Measurements from ENCODE around the gene TMEM14C.
"Not testable (repeated sequence)": the region's sequence is repeated elsewhere in the genome, so short reads cannot be mapped to it uniquely, and the experiment has no call there.

TMEM14C gene

DNA sequence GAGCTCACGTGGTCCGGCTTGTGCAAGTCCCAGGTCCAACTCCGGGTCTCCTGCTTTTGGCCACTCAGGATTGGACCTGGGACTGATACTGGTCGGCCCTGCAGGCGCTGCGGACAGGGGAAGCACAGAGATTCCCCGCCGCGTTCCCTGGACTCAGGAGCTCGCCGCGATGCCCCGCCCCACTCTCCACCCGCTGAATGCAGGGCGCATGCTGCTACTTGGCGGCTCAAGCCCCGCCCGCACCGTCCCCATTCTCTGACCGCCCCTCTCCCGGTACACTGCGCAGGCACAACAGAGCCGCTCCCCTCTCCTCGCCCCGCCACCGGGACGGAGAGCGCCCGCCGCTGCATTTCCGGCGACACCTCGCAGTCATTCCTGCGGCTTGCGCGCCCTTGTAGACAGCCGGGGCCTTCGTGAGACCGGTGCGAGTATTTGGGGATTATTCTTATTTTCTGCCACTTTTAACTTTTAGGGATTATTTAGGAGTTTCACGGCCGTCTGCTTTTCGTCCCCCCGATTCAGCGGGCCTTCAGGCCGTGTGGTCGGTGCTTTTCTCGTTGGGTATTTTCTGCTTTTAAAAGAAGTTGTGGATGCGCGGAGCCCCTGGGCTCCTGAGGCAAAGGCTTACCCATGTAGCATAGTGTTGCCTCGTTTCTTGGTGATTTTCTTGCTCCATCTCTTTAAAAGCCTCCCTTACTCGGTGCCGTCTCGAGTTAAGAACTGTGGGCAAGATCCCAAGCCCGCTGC is at the start of gene TMEM14C:
TSS of gene TMEM14C (plus strand) at position 251 of the 747 bp plus-strand sequence. CDS start 1,544 bp downstream, outside the sequence.
- peak; percentile 84 for DNase-seq

DNA sequence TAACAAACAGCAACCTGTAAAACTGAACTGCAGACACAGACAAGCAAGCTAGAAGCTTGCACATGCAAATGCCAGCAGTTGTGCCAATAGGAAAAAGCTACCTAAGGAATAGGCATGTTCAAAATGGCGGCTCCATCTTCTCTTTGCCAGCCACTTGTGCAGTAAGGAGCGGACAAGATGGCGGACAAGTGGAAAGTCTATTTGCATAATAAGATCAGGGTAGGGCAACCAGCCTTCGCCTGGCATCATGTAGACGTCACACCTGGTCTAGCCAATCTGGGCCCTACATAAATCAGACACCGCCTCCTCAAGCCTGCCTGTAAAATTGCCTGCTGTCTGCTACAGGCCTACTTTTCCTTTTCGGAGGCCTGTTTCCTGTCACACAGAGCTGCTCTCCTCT is 46.5 kb upstream of the TMEM14C start:
- no peak for DNase-seq

DNA sequence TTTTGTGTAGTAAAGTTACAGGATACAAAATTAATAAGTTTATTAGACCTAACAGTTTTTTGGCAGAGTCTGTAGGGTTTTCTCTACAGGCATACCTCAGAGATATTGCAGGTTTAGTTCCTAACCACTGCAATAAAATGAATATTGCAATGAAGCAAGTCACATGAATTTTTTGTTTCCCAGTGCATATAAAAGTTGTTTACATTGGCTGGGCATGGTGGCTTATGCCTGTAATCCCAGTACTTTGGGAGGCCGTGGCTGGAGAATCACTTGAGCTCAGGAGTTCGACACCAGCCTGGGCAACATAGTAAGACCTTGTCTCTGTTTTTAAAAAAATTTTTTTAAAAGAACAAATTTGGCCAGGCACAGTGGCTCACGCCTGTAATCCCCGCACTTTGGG is 44.4 kb upstream of the TMEM14C start:
- DNase-seq: no peak

DNA sequence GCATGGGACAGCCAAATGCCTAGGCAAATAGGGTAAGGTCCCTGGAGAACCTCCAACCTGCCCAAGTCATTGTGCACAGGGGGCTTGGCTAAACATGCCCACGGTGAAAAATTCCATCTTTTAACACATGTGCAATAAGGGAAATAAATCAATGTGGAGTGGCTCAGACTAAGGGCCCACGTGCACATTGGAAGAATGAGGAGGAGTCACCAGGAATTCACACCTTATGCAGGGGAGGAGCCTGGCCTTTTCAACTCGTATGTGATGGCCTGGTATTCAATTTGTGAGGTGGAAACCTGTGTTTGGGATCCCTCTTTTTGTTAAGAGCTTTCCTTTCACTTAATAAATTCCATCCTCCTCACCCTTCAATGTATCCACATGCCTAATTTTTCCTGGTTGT is 41.1 kb upstream of the TMEM14C start:
- no peak for DNase-seq

DNA sequence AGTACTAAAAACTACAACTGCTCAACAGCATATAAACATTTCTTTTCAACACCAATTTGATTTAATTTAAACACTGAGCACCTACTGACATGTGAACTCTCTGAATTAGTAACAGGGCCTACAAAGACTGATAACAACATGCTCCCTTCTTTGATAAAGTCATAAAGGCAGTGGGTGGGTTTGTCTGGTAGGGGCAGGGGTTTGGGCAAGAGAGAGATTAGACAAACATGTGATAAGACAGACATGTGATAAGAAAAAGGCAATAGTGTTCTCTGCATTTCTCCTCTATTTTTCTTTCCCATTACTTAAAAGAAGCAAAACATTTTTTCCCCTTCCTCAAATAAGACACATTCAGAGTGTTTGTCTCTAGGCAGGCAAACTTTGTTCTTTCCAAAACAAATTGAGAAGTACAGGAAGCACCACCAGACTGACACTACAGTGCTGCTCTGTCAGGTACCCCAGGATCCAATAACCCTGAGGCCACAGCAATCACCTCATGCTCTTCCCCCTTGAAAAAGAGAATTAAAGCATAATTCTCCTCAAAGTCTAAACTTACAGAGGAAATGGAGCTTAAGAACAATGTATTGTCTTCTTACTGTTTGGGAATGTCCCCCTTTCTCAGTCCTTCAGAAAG is 40.4 kb upstream of the TMEM14C start:
- DNase-seq: no peak

DNA sequence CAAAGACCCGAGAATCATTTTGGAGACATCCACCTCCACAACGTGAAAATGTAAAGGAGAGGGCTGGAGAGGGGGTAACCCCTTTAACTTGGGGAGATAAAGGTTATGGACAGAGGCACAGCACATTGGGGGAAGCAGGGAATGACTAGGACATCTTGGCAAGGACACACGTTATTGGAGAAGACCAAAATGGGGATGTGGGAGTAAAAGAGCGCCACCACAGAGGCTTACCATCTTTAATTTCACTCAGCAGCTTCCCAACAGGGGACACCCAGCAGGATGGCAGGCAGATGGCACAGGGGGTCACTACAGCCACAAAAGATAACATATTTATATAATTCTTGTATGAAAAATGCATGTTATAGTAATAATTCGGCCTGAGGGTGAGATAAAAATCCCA is 38.3 kb upstream of the TMEM14C start:
- no peak for DNase-seq

DNA sequence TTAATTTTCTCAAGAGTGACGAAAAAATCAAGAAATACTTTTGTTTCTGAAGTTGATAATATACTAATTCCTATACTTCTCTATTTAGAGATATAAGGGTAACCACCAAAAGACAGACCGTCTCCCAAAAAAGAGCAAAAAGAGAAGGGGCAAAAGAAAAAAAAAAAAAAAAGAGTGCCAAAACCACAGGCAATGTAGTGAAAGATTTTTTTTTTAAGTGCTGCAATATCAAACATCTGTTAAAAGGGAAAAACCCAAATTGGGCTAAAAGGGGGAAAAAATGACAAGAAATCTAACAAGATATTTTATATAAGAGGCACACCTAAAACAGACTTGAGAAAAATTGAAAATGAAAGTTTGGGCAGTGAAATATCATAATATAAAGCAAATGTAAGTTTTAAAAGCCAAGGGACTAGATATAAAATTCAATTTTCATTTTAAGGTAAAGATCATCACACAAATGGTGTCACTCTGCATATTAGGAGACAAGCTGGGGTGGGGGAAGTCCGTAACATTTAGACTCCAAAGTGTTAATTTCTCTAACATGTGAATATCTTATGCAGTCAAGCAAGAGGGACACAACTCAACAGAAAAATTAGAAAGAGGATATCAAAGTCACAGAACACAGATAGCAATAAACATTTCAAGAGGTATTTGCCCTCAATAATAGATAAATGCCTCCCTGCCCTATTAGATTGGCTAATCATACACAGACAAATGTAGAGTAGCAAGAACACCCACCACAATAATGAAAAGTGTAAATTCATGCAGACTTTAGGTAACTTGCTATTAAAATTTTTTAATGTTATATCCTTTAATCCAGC is 37.6 kb upstream of the TMEM14C start:
- DNase-seq: no peak

DNA sequence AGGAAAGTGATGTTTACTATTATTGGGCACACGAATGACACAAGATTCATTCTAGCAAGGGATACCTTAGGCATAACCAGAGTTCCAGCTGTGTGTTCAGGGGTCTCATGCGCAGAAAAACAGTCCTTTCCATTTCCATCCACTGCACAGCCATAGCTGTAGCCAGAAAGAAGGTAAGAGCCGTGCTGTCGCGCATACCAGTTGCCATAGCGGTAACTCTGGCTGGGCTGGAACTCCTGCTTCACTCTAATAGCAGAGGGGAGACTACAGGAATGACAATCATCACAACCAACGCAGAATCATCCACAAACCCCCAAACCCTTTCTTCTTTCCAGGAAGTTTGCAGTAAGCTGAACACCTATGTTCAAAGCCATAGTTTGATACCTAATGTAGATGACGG is 36.0 kb upstream of the TMEM14C start:
- no peak for DNase-seq

DNA sequence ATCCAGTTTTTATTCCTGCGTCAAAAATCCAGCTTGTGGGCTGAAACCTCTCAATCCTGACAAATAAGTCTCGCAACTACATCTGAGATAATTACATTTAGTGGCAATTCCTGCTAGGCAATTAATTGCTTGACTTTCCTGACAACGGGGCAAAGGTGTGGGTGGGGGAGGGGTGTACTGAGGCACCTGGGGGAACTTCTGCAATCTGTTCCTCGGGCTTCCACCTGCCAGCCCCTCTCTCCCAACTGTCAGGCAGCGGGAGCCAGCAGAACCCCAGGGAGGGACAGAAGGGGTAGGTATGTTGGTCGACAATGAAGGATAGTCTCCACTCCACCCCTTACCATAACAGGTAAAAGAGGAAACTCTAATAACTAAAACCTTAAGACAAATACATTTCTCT is 35.3 kb upstream of the TMEM14C start:
- DNase-seq: no peak

DNA sequence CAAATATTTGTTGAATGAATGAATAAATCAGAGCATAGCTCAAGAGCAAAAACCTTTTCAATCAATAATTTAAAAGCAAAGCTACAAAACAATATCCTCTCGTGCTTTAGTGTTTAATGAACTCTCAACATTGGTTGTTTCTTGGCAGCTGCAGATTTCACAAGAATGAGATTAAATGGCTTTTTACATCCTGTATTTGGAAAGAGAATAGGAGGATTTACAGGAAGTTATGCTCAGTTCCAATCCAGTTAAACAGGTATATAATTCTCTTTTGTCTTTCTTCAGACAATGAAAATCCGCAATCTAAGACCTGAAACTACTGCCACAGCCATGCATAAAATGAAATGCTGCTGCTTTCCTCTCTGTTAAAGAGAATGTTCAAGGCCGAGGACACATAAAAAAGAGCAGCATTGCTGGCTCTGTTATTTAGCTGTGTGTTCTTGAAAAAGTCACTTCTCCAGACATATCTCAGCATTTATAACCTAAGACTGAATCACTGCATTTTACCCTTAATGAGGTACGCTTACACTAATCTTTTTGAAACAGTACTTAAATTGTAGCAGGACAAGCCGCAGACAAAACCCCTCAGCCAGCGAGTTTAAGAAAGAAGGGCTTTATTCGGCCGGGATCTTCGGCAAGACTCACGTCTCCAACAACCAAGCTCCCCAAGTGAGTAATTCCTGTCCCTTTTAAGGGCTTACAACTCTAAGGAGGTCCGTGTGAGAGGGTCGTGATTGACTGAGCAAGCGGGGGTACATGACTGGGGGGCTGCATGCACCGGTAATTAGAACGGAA is 32.0 kb upstream of the TMEM14C start:
- DNase-seq: no peak

DNA sequence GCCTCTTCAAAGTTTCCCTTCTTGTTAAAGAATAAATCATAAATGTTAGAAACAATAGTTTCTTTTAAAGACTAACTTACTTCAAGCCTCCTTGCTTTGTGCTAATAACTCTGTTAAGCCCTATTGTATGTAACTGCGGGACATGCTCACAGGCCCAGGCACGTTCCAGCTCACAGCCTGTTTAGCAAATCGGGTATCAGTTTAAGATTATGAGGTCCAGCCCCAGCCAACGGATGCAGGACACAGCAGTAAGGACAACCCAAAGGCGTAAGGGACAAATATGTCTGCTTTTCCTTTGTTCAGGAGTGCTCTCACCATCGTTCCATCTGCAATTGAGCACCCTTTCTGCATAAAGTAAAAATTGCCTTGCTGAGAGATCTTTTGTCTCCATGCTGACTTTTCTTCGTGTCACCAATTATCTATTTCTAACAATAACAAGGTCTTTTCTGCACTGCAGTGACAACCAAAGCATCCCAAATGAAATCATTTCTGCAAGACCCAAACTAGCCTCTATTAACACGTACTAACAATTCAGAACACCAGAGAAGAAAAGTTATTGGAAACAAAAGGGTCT is 29.8 kb upstream of the TMEM14C start:
- no peak for DNase-seq

DNA sequence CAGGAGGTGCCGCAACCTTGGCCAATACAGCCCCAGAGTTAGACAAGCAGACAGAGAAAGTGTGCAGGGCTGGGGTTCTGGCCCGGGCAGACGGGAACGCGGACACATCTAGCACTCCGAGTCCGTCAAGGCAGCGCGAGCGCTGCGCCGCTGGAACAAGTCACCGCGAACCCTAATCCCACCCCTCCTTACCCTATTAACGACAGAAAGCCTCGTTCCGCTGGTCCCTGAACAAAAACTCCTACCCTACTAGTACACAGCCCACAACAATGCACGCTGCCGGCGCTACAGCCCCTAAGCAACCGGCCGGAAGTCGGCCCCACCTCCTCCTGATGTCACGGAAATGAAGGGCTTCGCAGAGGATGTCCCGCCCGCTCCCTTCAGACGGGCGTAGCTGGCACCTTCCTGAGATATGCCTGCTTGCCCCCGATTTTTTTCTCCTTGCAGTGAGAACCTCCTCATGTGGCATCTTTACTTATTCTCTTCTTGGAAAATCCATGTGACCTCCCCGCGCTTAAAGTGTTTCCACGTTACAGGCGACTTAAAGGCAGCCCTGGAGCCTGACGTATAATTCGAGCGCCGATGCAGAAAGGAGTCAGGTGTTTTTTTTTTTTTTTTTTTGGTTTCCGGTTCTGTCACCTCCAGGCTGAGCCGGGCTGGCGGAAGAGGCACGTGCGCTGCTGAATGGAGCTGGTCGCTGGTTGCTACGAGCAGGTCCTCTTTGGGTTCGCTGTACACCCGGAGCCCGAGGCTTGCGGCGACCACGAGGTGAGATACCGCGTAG is 28.4 kb upstream of the TMEM14C start, which contains the start of the genes C6orf52 and PAK1IP1:
TSS of gene C6orf52 (minus strand) at position 315 of the 784 bp plus-strand sequence. CDS start 7,066 bp downstream, outside the sequence.
TSS of gene PAK1IP1 (plus strand) at position 671 of the 784 bp plus-strand sequence. CDS start at position 685, 14 bp downstream.
- peak; percentile 76 for DNase-seq

DNA sequence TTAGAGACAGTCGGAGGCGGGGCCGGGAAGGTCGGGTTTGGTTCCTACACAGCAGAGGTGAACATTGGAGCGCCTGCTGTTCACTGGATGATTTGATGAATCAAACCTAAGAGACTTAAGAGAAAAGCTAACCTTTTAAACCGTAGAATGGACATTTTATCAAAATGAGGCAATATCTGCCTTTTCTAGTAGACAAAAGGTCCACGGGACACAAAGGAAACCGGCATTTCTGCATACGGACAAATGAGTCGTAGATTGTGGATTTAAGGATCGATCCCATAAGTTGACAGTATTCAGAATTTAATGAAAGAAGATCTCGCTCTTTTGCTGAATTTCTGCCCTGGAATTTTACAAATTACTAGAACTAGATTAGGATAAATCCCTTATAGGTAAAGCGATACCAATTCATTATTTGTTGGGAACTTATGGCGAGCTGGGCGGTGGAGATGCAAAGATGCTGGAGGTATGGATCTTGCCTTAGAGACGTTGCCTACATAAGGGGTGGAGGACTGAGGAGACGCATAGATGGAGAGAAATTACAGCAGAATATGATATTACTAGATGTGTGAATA is 27.7 kb upstream of the TMEM14C start:
- no peak for DNase-seq

DNA sequence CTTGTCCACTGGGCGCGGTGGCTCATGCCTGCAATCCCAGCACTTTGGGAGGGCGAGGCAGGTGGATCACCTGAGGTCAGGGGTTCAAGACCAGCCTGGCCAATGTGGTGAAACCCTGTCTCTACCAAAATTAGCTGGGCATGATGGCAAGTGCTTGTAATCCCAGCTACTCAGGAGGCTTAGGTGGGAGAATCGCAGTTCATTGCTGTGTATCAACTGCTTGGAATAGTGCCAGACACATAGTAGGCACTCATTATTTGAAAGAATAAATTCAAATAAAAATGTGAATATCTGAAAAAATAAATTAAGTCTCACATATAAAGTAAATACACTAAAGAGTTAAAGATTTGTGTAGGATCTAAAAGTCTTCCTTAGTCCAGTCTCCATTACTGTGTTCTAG is 26.2 kb upstream of the TMEM14C start:
- DNase-seq: no peak

DNA sequence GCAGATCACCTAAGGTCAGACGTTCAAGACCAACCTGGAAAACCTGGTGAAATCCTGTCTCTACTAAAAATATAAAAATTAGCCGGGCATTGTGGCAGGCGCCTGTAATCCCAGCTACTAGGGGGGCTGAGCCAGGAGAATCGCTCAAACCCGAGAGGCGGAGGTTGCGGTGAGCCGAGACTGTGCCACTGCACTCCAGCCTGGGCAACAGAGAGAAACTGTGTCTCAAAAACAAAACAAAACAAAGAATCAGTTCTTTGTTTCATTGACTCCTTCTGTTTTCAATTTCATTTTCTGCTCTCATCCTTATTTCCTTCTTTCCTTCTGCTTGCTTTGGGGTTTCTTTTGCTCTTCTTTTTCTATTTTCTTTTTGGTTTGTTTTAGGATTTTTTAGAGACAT is 8.9 kb upstream of the TMEM14C start:
- DNase-seq: no peak

DNA sequence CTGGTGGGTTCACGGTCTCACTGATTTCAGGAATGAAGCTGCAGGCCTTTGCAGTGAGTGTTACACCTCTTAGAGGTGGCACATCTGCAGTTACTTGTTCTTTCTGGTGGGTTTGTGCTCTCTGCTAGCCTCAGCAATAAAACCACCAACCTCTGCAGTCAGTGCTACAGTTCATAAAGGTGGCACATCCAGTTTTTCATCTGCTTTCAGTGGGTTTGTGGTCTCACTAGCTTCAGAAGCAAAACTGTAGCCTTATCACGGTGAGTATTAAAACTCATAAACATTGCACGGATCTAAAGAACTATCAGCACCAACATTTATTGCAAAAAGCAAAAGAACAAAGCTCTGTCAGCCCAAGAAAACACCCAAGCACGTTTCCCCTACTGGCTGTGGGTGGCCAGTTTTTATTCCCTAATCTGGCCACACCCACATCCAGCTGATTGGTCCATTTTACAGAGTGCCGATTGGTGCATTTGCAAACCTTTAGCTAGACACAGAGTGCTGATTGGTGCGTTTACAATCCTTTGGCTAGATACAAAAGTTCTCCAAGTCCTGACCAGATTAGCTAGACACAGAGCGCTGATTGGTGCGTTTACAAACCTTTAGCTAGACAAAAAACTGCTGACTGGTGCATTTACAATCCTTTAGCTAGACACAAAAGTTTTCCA is 3.4 kb upstream of the TMEM14C start:
- no peak for DNase-seq

DNA sequence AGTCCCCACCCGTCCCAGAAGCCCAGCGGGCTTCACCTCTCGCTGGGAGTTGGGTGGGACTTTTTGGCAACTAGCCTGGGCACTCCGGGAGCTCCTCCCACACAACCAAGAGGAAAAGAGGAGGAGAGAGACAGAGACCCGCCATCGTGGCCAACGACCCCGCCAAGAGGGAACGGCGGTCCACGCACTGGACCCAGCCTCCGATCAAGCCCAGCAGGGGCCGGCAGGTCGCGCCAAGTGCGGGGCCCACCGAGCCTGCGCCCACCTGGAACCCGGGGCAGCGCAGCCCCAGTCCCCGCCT is 3.0 kb upstream of the TMEM14C start:
- DNase-seq: no peak

DNA sequence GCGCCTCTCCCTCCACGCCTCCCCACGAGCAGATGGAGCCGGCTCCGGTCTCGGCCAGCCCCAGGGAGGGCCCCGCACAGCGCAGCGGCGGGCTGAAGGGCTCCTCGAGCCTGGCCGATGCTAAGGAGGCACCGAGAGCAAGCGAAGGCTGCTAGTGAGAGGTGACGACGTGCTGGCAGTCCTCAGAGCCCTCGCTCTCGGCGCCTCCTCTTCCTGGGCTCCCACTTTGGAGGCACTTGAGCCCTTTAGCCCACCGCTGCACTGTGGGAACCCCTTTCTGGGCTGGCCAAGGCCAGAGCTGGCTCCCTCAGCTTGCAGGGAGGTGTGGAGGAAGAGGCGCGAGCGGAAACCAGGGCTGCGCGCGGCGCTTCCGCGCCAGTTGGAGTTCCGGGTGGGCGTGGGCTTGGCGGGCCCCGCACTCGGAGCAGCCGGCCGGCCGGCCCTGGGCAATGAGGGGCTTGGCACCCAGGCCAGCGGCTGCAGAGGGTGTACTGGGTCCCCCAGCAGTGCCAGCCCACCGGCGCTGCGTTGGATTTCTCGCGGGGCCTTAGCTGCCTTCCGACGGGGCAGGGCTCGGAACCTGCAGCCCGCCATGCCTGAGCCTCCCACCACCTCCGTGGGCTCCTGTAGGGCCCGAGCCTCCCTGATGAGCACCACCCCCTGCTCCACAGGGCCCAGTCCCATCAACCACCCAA is 2.5 kb upstream of the TMEM14C start:
- peak; percentile 6 for DNase-seq

DNA sequence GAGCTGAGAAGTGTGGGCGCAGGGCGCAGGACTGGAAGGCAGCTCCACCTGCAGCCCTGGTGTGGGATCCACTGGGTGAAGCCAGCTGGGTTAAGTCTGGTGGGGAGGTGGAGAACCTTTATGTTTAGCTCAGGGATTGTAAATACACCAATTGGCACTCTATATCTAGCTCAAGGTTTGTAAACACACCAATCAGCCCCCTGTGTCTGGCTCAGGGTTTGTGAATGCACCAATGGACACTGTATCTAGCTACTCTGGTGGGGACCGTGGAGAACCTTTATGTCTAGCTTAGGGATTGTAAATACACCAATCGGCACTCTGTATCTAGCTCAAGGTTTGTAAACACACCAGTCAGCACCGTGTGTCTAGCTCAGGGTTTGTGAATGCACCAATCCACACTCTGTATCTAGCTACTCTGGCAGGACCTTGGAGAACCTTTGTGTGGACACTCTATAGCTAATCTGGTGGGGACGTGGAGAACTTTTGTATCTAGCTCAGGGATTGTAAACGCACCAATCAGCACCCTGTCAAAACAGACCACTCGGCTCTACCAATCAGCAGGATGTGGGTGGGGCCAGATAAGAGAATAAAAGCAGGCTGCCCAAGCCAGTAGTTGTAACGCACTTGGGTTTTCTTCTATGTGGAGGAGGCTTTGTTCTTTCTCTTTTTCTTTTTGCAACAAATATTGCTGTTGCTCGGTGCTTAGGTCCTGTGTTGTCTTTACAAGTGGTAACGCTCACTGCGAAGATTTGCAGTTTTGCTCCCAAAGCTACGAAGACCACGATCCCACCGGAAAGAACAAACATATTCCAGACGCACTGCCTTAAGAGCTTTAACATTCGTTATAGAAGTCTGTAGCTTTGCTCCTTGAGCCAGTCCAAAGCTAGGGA is 1.7 kb upstream of the TMEM14C start:
- not testable (repeated sequence) for DNase-seq
